Neural cell (in vitro differentiated cells): ENCODE measurements around the gene DOCK9. TPM values are rescaled to one million over a fixed set of nuclear protein-coding genes. Genes with fewer than 3 reads are reported as not detected.

Source experiments
- H2AFZ ChIP-seq: fragments of 200-600, 300-800 bp; sonication (generic), shearing (Covaris generic); 2 replicates; pipeline ENCODE4 v1.6.0; 2014; ENCODE audit warnings: low read depth, mild to moderate bottlenecking, antibody characterized with exemption, low read length, moderate library complexity
- H3F3A ChIP-seq: fragments of 200-600 bp; shearing (Covaris generic); 2 replicates; pipeline ENCODE4 v1.6.1; 2016; ENCODE audit warnings: mild to moderate bottlenecking, moderate library complexity, mixed read lengths, antibody characterized with exemption, low read length; ENCODE audit not compliant: insufficient read depth, poor library complexity, severe bottlenecking
- H3K27ac ChIP-seq: fragments of 200-600, 300-800 bp; sonication (generic), shearing (Covaris generic); 2 replicates; pipeline ENCODE4 v1.5.1; 2014; ENCODE audit warnings: mild to moderate bottlenecking, low read length, moderate library complexity
- H3K27me3 ChIP-seq: fragments of 300-800, 200-600 bp; sonication (generic), shearing (Covaris generic); 2 replicates; pipeline ENCODE4 v1.6.0; 2014; ENCODE audit warnings: mild to moderate bottlenecking, low read depth, low read length, moderate library complexity; ENCODE audit not compliant: insufficient read depth
- H3K36me3 ChIP-seq: fragments of 300-800, 200-600 bp; sonication (generic), shearing (Covaris generic); 2 replicates; pipeline ENCODE4 v1.5.1; 2014; ENCODE audit warnings: mild to moderate bottlenecking, antibody characterized with exemption, low read length, moderate library complexity; ENCODE audit not compliant: insufficient read depth
- H3K4me2 ChIP-seq: fragments of 300-800, 200-600 bp; sonication (generic), shearing (Covaris generic); 2 replicates; pipeline ENCODE4 v1.6.0; 2014; ENCODE audit warnings: mild to moderate bottlenecking, low read length
- H3K4me3 ChIP-seq: fragments of 300-800, 200-600 bp; sonication (generic), shearing (Covaris generic); 2 replicates; pipeline ENCODE4 v1.5.1; 2014; ENCODE audit warnings: mild to moderate bottlenecking, low read length, moderate library complexity
- H3K79me2 ChIP-seq: fragments of 200-600 bp; shearing (Covaris generic); replicated peaks from 2 replicates; pipeline ENCODE4 v1.6.0; 2014; ENCODE audit warnings: mild to moderate bottlenecking, low read length, moderate library complexity; ENCODE audit not compliant: insufficient read depth
- H3K9ac ChIP-seq: fragments of 300-800, 200-600 bp; sonication (generic), shearing (Covaris generic); 2 replicates; pipeline ENCODE4 v1.6.1; 2016; ENCODE audit warnings: mild to moderate bottlenecking, low read length, mixed read lengths
- H3K9me2 ChIP-seq: fragments of 200-600 bp; shearing (Covaris generic); 2 replicates; pipeline ENCODE4 v1.6.1; 2016; ENCODE audit warnings: mild to moderate bottlenecking, low read length, mixed read lengths; ENCODE audit not compliant: insufficient read depth
- H3K9me3 ChIP-seq: fragments of 200-600, 300-800 bp; sonication (generic), shearing (Covaris generic); 2 replicates; pipeline ENCODE4 v1.6.1; 2016; ENCODE audit warnings: mild to moderate bottlenecking, mixed run types, low read length, moderate library complexity, mixed read lengths
- H4K20me1 ChIP-seq: fragments of 200-600 bp; shearing (Covaris generic); 2 replicates; pipeline ENCODE4 v1.6.1; 2016; ENCODE audit warnings: mild to moderate bottlenecking, mixed run types; ENCODE audit not compliant: insufficient read depth
- CTCF ChIP-seq: fragments of 450-650 bp; IDR thresholded peaks from 2 replicates; pipeline ENCODE4 v1.5.1; 2014; ENCODE audit warnings: antibody characterized with exemption, mild to moderate bottlenecking, moderate library complexity; ENCODE audit not compliant: poor library complexity, severe bottlenecking
- EP300 ChIP-seq: fragments of 450-650 bp; conservative IDR thresholded peaks from 2 replicates; pipeline ENCODE4 v1.6.1; 2014; ENCODE audit warnings: antibody characterized with exemption, mild to moderate bottlenecking, moderate library complexity; ENCODE audit not compliant: poor library complexity, severe bottlenecking
- EZH2 ChIP-seq: fragments of 200-600, 300-800 bp; shearing (Covaris generic), sonication (generic); IDR thresholded peaks from 2 replicates; pipeline ENCODE4 v1.6.1; 2014; ENCODE audit warnings: antibody characterized with exemption, low read length, borderline replicate concordance, mild to moderate bottlenecking; ENCODE audit not compliant: insufficient read depth, poor library complexity, severe bottlenecking
- MXI1 ChIP-seq: fragments of 450-650 bp; conservative IDR thresholded peaks from 2 replicates; pipeline ENCODE4 v1.6.1; 2014; ENCODE audit warnings: antibody characterized with exemption, mild to moderate bottlenecking; ENCODE audit not compliant: poor library complexity, severe bottlenecking
- POLR2AphosphoS5 ChIP-seq: IDR thresholded peaks from 2 replicates; pipeline ENCODE4 v1.6.1; 2012
- RAD21 ChIP-seq: fragments of 450-650 bp; conservative IDR thresholded peaks from 2 replicates; pipeline ENCODE4 v1.6.1; 2014; ENCODE audit warnings: antibody characterized with exemption, mild to moderate bottlenecking, moderate library complexity
- REST ChIP-seq: IDR thresholded peaks from 2 replicates; pipeline ENCODE4 v1.6.1; 2012; ENCODE audit warnings: borderline replicate concordance
- SMC3 ChIP-seq: fragments of 450-650 bp; conservative IDR thresholded peaks from 2 replicates; pipeline ENCODE4 v1.6.1; 2014; ENCODE audit warnings: antibody characterized with exemption, mild to moderate bottlenecking, moderate library complexity; ENCODE audit not compliant: poor library complexity
- TAF1 ChIP-seq: IDR thresholded peaks from 2 replicates; pipeline ENCODE4 v1.6.1; 2012; ENCODE audit warnings: low read depth
- polyA plus RNA-seq: library from polyadenylated mRNA; depleted of rRNA; stranded (reverse); fragments of >200 nt; gene quantifications from 2 replicates; pipeline ENCODE4 v1.2.3, GENCODE V29; 2014

The DOCK9 gene
- polyA plus RNA-seq, 1 donor from 2014 or later: 11.4 TPM

GRCh38 chr13:98801626-98802418, 176.0 kb downstream of the DOCK9 start:
- H3K9me2 ChIP-seq: no peaks in the 10 kb centered on the region
- no peak overlapping the region for H3K27ac ChIP-seq
- no peak overlapping the region for H3K4me3 ChIP-seq
- H4K20me1 ChIP-seq: no peaks in the 10 kb centered on the region
- H3K79me2 ChIP-seq: no peaks in the 10 kb centered on the region
- TF ChIP-seq POLR2AphosphoS5 (no peak), MXI1 (no peak), CTCF (no peak), SMC3 (no peak), EP300 (no peak), EZH2 (no peak), RAD21 (no peak), TAF1 (no peak), REST (no peak)
- H3K27me3 ChIP-seq: no peaks in the 10 kb centered on the region
- no peak overlapping the region for H3K9ac ChIP-seq
- no peaks in the 10 kb centered on the region for H3K9me3 ChIP-seq
- H3K36me3 ChIP-seq: no peaks in the 10 kb centered on the region
- H3K4me2 ChIP-seq: no peak overlapping the region
- no peaks in the 10 kb centered on the region for H3F3A ChIP-seq
- H2AFZ ChIP-seq: no peak overlapping the region

- Histone ChIP-seq H3K9me3 (no peaks in the 10 kb centered on the region), H3K36me3 (no peaks in the 10 kb centered on the region), H3K27ac (no peak overlapping the region), H3K4me3 (no peak overlapping the region), H3K4me2 (no peak overlapping the region), H3K9ac (no peak overlapping the region), H3K9me2 (no peaks in the 10 kb centered on the region), H2AFZ (no peak overlapping the region), H3F3A (no peaks in the 10 kb centered on the region), H3K27me3 (no peaks in the 10 kb centered on the region), H3K79me2 (no peaks in the 10 kb centered on the region), H4K20me1 (no peaks in the 10 kb centered on the region)
- TF ChIP-seq SMC3: no peak
- no peak for TF ChIP-seq POLR2AphosphoS5
- TF ChIP-seq EP300: no peak
- TF ChIP-seq MXI1: no peak
- no peak for TF ChIP-seq EZH2
- TF ChIP-seq RAD21: no peak
- TF ChIP-seq TAF1: no peak
- no peak for TF ChIP-seq CTCF
- TF ChIP-seq REST: no peak
These were observed 177.8 kb downstream of the DOCK9 start for GRCh38 chr13:98800078-98800477.
